ENCODE measurements around the gene PAK4.
"Not testable (repeated sequence)": the region's sequence is repeated elsewhere in the genome, so short reads cannot be mapped to it uniquely, and the experiment has no call there.

Gene PAK4

DNA sequence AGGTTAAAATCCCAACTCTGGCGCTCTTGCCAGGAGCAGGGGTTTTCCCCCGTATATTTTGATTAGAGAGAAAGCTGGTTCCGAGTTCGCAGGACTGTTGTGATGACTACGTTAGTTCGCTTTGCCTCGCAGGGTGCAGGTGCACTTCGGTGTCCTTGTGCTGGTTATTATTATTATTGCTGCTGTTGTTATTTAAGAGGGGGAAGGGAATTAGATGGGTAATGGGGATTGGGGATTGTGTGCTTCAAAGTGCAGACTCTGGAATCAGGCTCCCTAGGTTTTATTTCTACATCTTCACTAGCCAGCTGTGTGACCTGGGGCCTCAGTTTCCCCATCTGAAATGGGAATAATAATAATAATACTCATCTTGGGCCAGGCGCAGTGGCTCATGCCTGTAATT, 26.2 kb upstream of the PAK4 start:
- no peak for DNase-seq

DNA sequence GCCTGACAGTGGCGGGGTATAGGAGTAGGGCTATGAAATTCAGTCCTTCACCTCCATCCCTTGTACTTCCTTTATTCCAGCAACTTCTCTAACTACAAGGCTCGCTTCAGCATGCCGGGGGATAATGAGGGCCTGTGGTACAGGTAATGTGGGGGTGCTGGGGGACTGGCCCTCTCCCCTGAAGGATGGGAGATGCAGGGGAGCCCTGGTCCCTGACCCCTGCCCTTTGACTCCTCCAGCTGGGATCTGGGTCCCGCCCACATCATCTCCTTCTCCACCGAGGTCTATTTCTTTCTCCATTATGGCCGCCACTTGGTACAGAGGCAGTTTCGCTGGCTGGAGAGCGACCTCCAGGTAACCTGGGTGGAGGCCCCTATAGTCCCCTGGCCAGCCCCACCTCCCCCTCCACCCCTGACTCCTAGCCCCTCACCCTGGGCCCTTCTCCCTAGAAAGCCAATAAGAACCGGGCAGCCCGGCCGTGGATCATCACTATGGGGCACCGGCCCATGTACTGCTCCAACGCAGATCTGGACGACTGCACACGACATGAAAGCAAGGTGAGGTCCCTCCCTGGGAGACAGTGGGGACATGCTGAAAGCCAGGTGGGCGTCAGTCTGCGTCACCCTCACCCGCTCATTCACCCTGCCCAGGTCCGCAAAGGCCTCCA, 25.0 kb upstream of the PAK4 start:
- no peak for DNase-seq

DNA sequence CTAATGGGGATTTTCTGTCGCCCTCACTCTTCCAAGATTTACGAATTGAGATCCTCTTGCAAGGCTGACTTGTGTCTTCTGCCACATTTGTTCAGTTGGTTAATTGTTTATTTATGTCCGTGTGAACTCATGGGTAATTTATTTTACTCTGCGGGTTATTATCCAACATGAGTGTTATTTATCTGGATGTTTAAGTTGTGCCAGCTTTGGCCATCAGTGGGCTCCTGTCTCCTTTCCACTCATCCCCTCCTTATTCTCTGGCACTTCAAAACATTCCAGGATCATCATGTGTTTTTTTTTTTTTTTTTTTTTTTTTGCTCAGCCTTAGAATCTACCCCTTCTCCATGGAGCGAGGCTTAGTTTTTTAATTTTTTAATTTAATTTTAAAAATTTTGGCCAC, 22.4 kb upstream of the PAK4 start:
- DNase-seq, result no peak

DNA sequence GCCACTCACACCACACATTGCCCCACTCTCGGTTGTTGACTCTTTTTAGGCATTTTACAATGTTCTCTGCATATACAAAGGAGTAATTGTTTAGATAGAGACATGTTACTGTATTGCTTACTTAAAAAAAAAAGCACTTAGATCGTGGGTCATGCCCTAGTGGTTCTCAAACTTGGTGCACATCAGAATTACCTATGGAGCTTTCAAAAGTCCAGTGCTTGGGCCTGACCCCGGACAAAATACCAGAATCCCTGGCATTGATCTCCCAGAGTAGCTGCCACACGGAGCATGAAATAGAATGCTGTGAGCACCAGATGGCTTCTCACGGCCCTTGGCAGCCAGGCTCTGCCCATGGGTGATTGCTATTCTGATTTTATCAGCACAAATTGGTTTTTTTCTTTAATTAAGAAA, 21.4 kb upstream of the PAK4 start:
- DNase-seq, result peak in 10 of 51 donors; percentile 10 to 53 (median 31)

DNA sequence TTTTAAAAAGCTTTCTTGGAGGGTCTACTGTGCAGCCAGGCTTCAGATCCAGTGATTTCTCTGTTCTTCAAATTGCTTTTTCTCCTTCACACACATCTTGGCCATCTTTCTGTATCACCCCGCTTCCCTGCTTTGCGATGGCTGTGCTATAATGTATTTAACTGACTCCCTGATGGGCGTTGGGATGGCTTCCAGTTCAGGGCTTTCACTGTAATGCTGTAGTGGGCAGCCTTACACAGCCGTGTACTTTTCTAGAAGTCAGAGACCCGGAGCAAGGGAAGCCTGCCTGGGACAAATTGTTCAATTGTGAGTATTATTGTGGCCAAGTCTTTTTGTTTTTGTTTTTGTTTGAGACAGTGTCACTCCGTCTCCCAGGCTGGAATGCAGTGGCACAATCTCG, 19.4 kb upstream of the PAK4 start:
- DNase-seq, result peak in 4 of 51 donors; percentile 7 to 21 (median 12)

DNA sequence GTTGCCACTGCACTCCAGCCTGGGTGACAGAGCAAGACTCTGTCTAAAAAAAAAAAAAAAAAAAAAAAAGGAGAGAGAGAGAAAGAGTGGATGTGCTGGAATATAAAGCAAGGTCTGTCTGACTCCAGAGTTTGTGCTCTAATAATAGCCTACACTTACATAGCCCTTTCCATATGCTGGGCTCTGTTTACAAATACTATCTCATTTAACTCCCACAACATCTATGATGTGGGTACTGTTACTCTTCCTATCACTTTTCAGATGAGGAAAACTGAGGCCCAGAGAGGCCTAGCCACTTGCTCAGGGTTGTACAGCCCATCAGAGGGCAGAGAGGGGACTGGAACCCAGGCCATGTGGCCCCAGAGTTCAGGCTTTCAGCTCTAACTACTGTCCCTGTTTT, 15.9 kb upstream of the PAK4 start:
- no peak for DNase-seq

DNA sequence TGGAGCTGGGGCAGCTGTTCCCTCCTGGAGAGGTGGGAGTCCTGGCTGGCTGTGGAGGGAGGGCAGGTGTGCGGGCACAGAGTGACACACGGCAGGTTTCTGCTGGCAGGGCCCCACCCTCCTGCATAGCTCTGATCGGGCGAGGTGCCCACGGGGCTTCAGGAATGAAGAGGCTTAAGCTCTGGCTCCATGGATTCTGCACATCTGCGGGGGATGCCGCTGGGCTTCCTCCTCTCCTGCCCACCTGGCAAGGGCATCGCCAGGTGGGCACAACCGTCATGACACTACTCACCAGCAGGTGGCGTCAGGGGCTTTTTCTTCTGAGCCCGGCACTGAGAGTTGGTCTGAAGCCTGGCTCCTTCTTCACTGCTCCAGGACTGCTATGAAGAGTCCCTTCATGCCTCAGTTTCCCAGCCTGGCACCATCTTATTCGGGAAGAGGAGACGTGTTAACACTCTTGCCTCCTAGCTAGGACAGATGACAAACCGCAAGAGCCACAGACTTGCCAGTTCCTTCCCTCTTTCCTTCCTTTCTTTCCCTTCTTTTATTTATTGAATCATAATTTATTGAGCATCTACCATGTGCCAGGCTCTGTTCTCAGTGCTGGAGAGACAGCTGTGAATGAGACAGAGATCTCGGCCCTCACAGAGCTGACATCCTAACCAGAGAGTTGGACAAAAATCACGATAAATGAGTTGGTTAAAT, 15.2 kb upstream of the PAK4 start:
- DNase-seq, result peak in 34 of 51 donors; percentile 3 to 71 (median 39)

DNA sequence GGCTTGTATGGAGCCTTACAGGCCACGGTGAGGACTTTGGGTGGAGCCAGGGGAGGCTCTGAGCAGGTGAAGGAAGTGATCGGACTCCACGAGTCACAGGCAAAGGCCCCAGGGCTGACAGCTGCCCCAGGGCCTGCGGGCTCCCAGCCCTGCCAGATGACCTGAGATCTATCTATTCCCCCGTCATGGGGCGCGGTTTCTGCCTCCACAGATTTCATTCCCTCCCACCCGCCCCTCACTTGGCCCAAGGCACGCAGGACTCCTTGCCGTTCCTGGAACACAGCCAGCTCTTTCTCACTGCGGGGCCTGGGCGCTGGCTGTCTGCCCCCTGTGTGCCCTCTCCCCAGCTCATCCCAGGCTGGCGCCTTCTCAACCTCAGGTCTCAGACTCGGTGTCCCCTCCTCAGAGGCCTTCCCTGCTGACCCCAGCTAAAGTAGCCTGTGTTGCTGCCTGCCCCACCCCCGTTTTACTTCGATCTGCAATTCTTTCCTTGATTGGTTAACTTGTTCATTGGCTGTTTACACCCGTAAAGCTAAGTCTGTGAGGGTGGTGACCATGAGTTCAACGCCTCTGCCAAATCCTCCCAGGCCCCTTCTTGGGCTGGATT, 13.9 kb upstream of the PAK4 start:
- DNase-seq, result no peak

DNA sequence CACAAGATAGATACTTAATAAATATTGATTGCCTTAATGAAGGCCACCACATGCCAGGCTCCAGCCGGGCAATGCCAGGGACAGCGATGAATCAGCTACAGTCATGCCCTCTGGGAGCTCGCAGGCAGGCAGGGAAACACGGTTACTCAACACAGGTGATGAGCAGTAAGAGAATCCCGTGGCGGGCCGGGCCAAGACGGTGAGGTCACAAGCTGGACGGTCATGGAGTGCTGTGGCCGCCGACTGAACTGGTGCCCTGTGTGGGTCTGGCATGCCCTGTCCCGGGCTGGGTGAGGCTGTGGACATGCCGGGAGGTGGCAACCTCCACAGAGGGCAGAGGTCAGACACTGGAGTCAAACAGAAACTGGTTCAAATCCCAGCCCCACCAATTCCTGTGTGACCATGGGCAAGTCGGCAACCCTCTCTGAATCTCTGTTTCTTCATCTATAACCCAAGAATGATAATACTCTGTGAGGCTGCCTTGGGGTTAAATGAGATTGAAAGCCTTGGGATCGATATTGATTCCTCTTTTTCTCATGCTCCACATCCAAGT, 13.2 kb upstream of the PAK4 start:
- no peak for DNase-seq

DNA sequence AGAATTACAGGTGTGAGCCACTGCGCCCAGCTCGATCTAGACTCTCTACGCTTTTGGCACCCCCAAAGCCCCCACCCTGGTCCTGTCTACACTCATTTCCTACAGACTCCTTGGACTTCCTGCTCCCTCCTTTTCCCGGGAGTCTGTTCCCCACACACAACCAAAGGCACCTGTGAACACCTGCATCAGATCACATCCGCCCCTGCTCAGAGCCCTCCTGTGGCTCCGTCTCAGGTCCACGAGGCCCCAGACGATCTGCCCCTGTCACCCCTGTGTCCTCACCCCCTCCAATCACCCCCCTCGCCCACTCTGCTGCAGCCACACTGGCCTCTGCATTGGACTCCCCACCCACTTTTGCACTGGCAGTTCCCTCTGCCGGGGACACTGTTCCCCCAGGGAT, 12.4 kb upstream of the PAK4 start:
- DNase-seq, result no peak

DNA sequence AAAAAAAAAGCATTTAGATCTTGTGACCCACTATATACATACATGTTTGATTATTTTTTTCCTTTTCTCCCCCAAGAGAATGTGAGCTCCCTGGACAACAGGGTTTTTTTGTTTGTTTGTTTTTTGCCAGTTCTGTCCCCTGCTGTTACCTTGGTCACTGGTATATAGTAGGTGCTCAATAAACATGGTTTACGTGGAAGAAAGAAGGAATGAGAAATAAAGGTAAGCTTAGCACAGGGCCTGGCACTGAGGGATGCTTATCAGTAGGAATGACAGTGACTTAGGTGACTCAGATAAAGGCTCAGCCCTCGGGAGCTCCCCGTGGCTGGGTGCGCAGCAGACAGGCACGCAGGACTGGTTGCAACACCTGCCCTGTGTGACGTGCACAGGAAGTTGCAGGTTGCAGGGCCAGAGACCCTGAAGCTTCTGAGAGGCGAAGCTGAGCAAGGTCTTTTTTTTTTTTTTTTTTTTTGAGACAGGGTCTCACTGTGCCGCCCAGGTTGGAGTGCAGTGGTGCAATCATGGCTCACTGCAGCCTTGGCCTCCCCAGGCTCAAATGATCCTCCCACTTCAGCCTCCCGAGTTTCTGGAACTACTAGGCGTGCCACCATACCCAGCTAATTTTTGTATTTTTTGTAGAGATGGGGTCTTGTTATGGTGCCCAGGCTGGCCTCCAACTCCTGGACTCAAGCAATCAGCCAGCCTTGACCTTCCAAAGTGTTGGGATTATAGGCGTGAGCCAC, 10.3 kb upstream of the PAK4 start:
- no peak for DNase-seq

DNA sequence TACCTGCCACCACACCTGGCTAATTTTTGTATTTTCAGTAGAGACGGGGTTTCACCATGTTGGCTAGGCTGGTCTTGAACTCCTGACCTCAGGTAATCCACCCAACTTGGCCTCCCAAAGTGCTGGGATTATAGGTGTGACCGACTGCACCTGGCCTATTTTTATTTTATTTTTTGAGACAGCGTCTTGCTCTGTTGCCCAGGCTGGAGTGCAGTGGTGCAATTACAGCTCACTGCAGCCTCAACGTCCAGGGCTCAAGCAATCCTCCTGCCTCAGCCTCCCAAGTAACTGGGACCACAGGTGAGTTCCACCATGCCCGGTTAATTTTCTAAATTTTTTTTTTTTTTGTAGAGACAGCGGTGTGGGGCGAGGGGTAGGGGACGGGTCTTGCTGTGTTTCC, 8.6 kb upstream of the PAK4 start:
- not testable (repeated sequence) for DNase-seq

DNA sequence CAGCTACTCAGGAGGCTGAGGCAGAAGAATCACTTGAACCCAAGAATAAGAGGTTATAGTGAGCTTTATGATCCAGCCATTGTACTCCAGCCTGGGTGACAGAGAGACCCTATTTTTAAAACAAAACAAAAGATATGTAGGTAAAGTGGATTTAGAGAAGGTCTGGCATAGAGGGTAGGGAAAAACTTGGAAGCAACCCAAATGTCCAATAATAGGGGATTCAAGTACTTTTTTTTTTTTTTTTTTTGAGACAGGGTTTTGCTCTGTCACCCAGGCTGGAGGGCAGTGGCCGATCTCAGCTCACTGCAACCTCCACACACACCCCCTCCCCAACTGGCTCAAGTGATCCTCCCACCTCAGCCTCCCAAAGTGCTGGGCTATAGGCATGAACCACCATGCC, 5.8 kb upstream of the PAK4 start:
- DNase-seq, result no peak

DNA sequence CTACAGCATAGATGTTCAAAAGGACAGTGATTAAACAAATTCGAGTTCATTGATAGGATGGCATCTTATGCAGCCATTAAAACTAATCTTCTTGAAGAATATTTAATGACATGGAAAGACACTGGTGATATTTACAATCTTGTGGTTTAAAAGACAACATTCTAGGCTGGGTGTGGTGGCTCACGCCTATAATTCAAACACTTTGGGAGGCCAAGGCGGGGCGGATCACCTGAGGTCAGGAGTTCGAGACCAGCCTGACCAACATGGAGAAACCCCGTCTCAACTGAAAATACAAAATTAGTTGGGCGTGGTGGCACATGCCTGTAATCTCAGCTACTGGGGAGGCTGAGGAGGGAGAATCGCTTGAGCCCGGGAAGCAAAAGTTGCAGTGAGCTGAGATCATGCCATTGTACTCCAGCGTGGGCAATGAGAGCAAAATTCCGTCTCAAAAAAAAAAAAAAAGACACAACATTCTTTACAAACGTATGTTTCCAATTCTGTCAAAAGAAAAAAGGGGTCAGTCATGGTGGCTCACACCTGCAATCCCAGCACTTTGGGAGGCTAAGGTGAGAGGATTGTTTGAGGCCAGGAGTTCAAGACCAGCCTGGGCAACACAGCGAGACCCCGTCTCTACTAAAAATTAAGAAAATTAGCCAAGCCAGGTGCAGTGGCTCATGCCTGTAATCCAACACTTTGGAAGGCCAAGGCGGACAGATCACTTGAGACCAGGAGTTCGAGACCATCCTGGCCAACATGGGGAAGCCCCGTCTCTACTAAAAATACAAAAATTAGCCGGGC, 2.5 kb upstream of the PAK4 start:
- no peak for DNase-seq

DNA sequence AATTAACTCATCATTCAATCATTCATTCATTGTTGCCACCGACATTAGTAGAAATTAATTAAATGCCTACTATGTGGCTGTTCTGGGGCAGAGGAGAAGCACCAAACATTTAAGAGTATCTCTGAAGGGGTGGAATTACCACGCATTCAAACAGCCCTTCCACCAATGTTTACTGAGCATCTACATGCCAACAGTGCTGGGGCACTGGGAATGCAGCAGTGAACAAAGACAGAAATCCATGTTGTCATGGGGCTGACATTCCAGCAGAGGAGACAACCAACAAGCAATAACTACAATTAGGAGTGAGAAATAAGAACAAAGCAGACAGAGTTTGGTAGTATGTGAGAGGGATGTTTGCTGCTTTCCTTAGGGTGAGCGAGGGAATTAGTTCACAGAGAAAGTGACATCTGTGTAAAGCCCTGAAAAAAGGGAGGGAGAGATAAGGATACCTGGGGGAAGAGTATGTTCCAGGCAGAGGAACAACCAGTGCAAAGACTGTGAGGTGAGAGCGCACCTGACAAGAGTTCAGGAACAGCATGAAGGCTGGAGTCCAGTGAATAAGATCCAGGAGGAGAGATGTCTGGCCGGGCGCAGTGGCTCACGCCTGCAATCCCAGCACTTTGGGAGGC, 1.3 kb upstream of the PAK4 start:
- DNase-seq, result no peak

DNA sequence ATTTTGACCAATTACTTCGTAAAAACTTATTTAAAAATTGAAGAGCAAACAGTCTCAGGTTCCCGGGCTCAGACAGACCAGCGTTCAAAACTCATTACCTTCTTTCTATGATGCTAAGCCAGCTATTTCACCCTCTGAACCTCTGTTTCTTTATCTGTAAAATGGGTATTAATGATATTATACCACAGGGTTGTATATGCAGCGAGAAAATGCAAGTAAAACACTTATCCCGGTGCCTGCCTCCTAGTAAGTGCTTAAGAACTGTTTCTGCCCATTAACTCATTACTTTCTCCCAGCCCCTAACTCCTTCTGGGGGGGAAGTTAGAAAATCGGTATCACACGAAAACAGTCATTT, 410 bp upstream of the PAK4 start:
- no peak for DNase-seq

DNA sequence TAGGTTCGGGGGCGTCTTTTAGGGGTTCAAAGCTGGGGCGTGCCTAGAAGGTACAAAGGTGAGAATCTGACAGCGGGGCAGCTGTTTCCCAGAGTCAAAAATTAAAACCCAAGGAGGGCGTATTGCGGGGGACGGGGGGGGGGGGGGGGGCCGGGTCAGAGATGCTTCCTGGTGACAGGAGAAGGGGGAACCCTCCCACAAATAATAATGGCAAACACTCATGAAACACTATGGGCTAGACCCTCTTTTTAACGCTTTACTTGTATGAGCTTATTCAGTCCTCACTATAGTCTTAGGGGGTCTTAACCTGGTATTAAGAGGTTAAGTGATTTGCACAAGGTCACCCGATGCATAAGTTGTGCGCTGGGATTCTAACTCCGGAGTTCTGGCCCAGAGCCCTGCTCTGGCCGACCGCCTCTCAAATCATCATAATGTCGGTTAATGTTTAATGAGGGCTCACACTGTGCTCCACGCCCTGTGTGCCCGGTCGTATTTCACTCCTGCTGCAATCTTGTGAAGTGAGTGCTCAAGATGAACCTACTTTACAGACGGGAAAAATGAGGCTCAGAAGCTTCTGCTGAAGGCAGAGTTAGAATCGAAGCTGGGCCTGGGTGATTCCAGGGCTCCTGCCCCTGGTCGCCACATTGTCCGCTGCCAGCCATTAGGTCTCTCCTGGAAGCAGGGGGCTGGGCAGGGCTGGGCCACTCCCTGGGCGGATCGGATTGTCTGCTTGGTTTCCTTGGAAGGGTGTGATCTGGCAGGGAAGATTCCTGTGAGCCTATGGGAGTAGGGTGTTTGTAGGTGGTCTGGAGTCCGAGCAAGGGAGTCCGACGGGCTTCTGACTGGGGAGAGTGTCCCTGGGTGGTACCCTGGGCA, 964 bp downstream of the PAK4 start:
- DNase-seq, result no peak

DNA sequence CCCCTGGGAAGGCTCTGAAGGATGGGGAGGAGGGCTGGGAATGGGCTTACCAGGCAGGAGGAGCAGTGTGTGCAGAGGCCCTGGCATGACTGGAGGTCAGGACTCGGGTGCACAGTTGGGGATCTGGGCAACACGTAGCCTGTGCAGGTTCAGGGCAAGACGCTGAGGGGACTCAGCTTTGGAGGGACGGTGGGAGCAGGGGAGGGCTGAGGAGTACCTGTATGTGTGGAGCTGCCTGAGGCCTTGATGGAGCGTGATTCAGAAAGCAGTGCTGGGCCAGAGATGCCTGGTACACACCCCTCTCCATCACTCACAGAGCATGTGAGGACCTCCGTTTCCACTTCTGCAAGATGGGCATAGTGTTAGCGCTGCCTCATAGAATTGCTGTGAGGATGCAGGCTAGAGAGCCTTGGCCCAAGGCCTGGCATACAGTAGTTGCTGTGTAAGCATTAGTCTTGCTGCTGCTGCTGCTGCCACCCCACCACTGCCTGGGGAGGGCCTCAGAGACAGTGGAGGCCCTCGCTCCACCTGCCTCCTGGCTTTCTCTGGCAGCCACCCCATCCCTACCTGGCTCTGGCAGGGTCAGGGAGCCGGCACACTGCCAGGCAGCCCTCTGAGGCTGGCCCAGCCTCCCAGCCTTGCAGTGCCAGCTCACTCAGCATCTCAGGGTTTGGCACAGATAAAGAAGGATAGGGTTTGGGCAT, 2.4 kb downstream of the PAK4 start:
- peak in 4 of 51 donors; percentile 21 to 37 (median 32) for DNase-seq

DNA sequence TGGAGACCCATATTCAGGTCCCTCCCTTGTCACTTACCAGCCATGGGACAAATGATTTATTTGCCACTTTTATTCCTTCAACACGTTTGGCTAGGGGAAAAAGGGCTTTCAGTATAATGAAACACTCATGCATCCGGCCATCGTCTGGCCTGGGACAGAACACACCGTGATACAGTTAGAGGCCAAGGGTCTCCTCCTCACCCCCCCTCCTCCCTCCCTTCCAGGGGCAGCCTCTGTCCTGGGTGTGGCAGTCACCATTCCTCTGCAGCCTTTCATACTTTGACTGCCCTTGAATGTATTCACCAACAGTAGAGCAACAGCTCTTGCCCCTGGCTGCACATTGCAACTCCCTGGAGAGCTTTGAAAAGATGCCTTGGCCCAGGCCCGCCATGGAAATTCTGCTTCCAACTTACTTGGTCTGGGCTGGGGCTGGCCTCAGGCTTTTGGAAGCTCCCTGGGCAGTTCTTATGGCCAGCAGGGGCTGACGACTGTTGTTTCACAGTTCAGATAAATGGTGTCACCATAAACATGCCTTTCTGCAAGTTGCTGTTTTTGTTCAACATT, 3.0 kb downstream of the PAK4 start:
- DNase-seq, result peak in 2 of 51 donors; percentile 14 to 31

Data from hypothalamus (tissue), 51 donors.